DOHH2 (cell line): ENCODE measurements around the gene OR6C65.

ENCODE experiments used
- H3F3A ChIP-seq: fragments of 200-600 bp; sonication (generic), shearing (Covaris generic); 2 replicates; pipeline ENCODE4 v1.6.0; 2016; ENCODE audit warnings: antibody characterized with exemption, mild to moderate bottlenecking; ENCODE audit not compliant: control insufficient read depth, insufficient read depth
- H3K27ac ChIP-seq: fragments of 200-600 bp; sonication (generic); 2 replicates; pipeline ENCODE4 v1.5.1; 2014; ENCODE audit warnings: low read depth, mild to moderate bottlenecking, low read length, moderate library complexity
- H3K27me3 ChIP-seq: fragments of 200-600 bp; sonication (generic); 2 replicates; pipeline ENCODE4 v1.6.1; 2014; ENCODE audit warnings: mild to moderate bottlenecking, low read length, mixed read lengths; ENCODE audit not compliant: control insufficient read depth
- H3K36me3 ChIP-seq: fragments of 200-600 bp; sonication (generic); 2 replicates; pipeline ENCODE4 v1.6.1; 2014; ENCODE audit warnings: mild to moderate bottlenecking, low read length, moderate library complexity, mixed read lengths; ENCODE audit not compliant: control insufficient read depth
- H3K4me1 ChIP-seq: fragments of 200-600 bp; sonication (generic); 2 replicates; pipeline ENCODE4 v1.6.1; 2014; ENCODE audit warnings: mild to moderate bottlenecking, low read length, mixed read lengths; ENCODE audit not compliant: control insufficient read depth
- H3K4me2 ChIP-seq: fragments of 200-600 bp; sonication (generic); 2 replicates; pipeline ENCODE4 v1.6.0; 2014; ENCODE audit warnings: mild to moderate bottlenecking, low read length, moderate library complexity
- H3K4me3 ChIP-seq: fragments of 200-600 bp; sonication (generic); 2 replicates; pipeline ENCODE4 v1.5.1; 2014; ENCODE audit warnings: mild to moderate bottlenecking, low read length, mixed read lengths
- H3K79me2 ChIP-seq: fragments of 200-600 bp; sonication (generic); 2 replicates; pipeline ENCODE4 v1.6.1; 2014; ENCODE audit warnings: mild to moderate bottlenecking, low read length, mixed read lengths; ENCODE audit not compliant: control insufficient read depth
- H3K9me2 ChIP-seq: fragments of 200-600 bp; sonication (generic); replicated peaks from 2 replicates; pipeline ENCODE4 v1.6.1; 2014; ENCODE audit warnings: mild to moderate bottlenecking, low read length, mixed read lengths; ENCODE audit not compliant: control insufficient read depth
- H3K9me3 ChIP-seq: fragments of 200-600 bp; sonication (generic); 2 replicates; pipeline ENCODE4 v1.6.1; 2014; ENCODE audit warnings: antibody characterized with exemption, low read length, mixed read lengths; ENCODE audit not compliant: control insufficient read depth, insufficient read depth
- H4K20me1 ChIP-seq: fragments of 200-600 bp; sonication (generic); 2 replicates; pipeline ENCODE4 v1.6.0; 2014; ENCODE audit warnings: low read depth, mild to moderate bottlenecking, antibody characterized with exemption, low read length, moderate library complexity; ENCODE audit not compliant: control insufficient read depth, insufficient read depth
- CTCF ChIP-seq: fragments of 200-600 bp; sonication (generic); IDR thresholded peaks from one replicate; pipeline ENCODE4 v1.5.1; 2014; ENCODE audit warnings: antibody characterized with exemption, mild to moderate bottlenecking, low read depth, low read length; ENCODE audit not compliant: poor library complexity, severe bottlenecking
- EZH2phosphoT487 ChIP-seq: fragments of 200-600 bp; sonication (generic); IDR thresholded peaks from 2 replicates; pipeline ENCODE4 v1.6.1; 2017; ENCODE audit warnings: borderline replicate concordance, mild to moderate bottlenecking, antibody characterized with exemption, low read length, moderate library complexity, mixed read lengths

The OR6C65 gene

GRCh38 chr12:55446326-55446725 lies 46.0 kb downstream of the OR6C65 start:
- H4K20me1 ChIP-seq = no peaks in the 10 kb centered on the region
- peaks cover 33% of the 10 kb centered on the region for H3K4me1 ChIP-seq
- H3F3A ChIP-seq = no peaks in the 10 kb centered on the region
- no peaks in the 10 kb centered on the region for H3K27me3 ChIP-seq
- no peak overlapping the region for H3K27ac ChIP-seq
- H3K4me3 ChIP-seq = no peak overlapping the region
- no peaks in the 10 kb centered on the region for H3K36me3 ChIP-seq
- H3K4me2 ChIP-seq = no peak overlapping the region
- H3K9me2 ChIP-seq = no peaks in the 10 kb centered on the region
- no peaks in the 10 kb centered on the region for H3K9me3 ChIP-seq
- no peaks in the 10 kb centered on the region for H3K79me2 ChIP-seq
- TF ChIP-seq EZH2phosphoT487 (no peak), CTCF (peak; percentile 31)

- Histone ChIP-seq H4K20me1 (no peaks in the 10 kb centered on the region), H3K36me3 (no peaks in the 10 kb centered on the region), H3K27me3 (no peaks in the 10 kb centered on the region), H3K79me2 (no peaks in the 10 kb centered on the region), H3K4me2 (no peak overlapping the region), H3K4me1 (peaks cover 29% of the 10 kb centered on the region), H3K9me3 (no peaks in the 10 kb centered on the region), H3K27ac (no peak overlapping the region), H3F3A (no peaks in the 10 kb centered on the region), H3K4me3 (no peak overlapping the region), H3K9me2 (no peaks in the 10 kb centered on the region; the same call in 1 of the 2 replicates)
- TF ChIP-seq EZH2phosphoT487 (no peak), CTCF (no peak)
These were observed 48.5 kb downstream of the OR6C65 start for GRCh38 chr12:55448825-55449224.
